ENCODE measurements around the gene MED19. TPM values are rescaled to one million over a fixed set of nuclear protein-coding genes. Genes with fewer than 3 reads are reported as not detected.

Gene MED19
- polyA plus RNA-seq, 1 donor: 13.3 TPM

Other genes with a start within 250 kb of the MED19 start
- 19.3 TPM for gene SLC43A1, start 196.5 kb downstream of the MED19 start, polyA plus RNA-seq (ENCODE audit: insufficient read length)
- 32.9 TPM for gene TIMM10, start 181.5 kb downstream of the MED19 start, polyA plus RNA-seq (ENCODE audit: insufficient read length)
- gene SMTNL1, start 174.6 kb downstream of the MED19 start, polyA plus RNA-seq (ENCODE audit: insufficient read length): 148 TPM
- gene UBE2L6, start 144.5 kb downstream of the MED19 start, polyA plus RNA-seq (ENCODE audit: insufficient read length): 26.6 TPM
- gene SERPING1, start 114.5 kb downstream of the MED19 start, polyA plus RNA-seq (ENCODE audit: insufficient read length): 109 TPM
- gene YPEL4, start 62.3 kb downstream of the MED19 start, polyA plus RNA-seq (ENCODE audit: insufficient read length): 1.9 TPM
- 8.7 TPM for gene CLP1, start 54.5 kb downstream of the MED19 start, polyA plus RNA-seq (ENCODE audit: insufficient read length)
- gene ZDHHC5, start 44.1 kb downstream of the MED19 start, polyA plus RNA-seq (ENCODE audit: insufficient read length): 31.9 TPM
- 54.4 TPM for gene TMX2, start 378 bp upstream of the MED19 start, polyA plus RNA-seq (ENCODE audit: insufficient read length)
- 75.3 TPM for gene SELENOH, start 29.3 kb upstream of the MED19 start, polyA plus RNA-seq (ENCODE audit: insufficient read length)
- gene BTBD18, start 39.6 kb upstream of the MED19 start, polyA plus RNA-seq (ENCODE audit: insufficient read length): 0.15 TPM
- gene CTNND1, start 49.6 kb upstream of the MED19 start, polyA plus RNA-seq (ENCODE audit: insufficient read length): 136 TPM